ENCODE data around the gene TLL2. TPM values are rescaled to one million over a fixed set of nuclear protein-coding genes. Genes with fewer than 3 reads are reported as not detected.

TLL2 gene
- total RNA-seq, 1 donor from 2014 or later = 2.5 TPM

DNA sequence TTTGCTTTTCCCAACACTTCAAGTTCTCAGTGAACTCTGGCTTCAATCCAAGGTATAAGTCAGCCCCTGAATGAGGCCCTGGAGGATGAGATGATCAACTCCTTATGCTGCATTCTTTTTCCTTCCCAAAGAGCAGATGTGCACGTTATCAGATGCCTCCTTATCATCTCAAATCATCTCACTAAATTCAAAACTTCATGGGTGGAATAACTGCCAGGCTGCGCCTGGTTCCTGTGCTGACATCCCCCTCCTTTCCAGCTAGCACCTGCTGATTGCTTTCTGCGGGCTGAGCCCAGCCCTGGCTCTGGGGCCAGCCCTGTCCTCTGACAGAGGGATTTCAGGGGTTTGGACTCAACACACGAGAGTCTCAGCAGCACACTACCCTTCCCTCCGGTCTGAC lies 44.9 kb downstream of the TLL2 start:
- DNase-seq (ENCODE audit: extremely low read depth, low read depth, low spot score) = no peak

DNA sequence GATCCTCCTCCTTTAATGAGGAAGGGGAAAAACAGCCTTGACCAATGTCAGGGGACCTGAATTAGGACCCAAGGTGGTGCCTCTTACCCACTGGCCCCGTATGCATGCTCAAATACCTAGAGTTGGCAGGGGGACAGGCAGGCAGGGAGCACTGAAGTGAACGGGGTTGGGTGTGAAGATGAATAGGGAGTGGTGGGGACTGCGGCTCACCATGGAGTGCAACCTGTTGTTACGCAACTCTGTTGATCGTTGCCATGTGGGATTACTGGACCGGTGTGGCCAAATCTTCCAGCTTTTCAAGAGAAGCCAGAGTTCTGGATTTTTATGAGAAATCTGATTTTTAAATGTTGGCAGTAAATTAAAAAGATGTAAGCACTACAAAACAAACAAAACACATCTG lies 48.1 kb downstream of the TLL2 start:
- no peak for DNase-seq (ENCODE audit: extremely low read depth, low read depth, low spot score)

DNA sequence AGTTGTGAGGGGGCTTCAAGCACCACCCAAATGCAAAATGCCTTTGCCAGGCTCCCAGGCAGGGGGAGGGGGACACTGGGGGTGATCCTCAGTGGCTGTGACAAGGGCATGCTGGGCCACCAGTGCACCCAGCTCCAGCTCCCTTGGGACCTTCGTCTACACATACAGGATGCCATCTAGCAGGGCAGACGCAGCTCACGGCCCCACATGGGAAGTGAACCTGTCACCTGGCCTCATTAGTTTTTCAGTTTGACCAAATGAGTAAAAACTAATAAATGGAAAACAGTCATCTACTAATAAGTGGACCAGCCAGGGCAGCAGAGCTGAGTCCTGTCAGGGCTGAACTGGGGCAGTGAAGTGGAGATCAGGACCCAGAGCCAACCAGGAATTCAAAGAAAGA lies 50.2 kb downstream of the TLL2 start:
- DNase-seq (ENCODE audit: extremely low read depth, low read depth, low spot score) = no peak

GRCh38 chr10:96462606-96463151 lies 51.0 kb downstream of the TLL2 start:
- no peak for DNase-seq (ENCODE audit: extremely low read depth, low read depth, low spot score)

GRCh38 chr10:96460316-96460715 lies 53.4 kb downstream of the TLL2 start:
- DNase-seq (ENCODE audit: extremely low read depth, low read depth, low spot score) = no peak

GRCh38 chr10:96457341-96457740 lies 56.4 kb downstream of the TLL2 start:
- no peak for DNase-seq (ENCODE audit: extremely low read depth, low read depth, low spot score)

DNA sequence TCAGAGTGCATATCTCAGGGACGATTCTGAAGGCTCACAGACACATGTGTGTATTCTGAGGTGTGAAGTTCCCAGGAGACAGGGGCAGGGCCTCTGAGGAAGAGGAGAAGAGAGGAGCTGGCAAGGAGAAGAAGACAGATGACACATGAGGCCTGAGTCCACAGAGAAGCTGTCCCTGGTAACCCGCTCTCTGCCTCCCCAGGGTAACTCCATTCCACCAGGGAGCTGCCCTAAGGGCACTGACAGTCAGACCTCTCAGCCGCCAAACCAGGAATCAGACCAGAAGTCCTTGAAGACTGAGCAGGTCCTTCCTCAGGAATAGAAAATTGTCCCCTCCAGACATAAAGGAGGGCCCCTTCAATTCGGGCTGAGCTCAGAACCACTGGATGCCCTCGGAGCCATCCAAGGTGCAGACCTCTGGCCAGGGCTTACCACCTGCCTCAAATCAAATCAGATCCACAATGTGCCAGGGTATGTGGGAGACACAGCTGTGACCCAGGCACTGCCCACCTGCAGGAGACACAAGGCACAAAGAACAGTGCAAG lies 57.4 kb downstream of the TLL2 start:
- DNase-seq (ENCODE audit: extremely low read depth, low read depth, low spot score) = no peak

- no peak for DNase-seq (ENCODE audit: extremely low read depth, low read depth, low spot score)
These were observed 59.7 kb downstream of the TLL2 start for GRCh38 chr10:96453856-96454583.

GRCh38 chr10:96452494-96453153 lies 61.1 kb downstream of the TLL2 start:
- no peak for DNase-seq (ENCODE audit: extremely low read depth, low read depth, low spot score)

DNA sequence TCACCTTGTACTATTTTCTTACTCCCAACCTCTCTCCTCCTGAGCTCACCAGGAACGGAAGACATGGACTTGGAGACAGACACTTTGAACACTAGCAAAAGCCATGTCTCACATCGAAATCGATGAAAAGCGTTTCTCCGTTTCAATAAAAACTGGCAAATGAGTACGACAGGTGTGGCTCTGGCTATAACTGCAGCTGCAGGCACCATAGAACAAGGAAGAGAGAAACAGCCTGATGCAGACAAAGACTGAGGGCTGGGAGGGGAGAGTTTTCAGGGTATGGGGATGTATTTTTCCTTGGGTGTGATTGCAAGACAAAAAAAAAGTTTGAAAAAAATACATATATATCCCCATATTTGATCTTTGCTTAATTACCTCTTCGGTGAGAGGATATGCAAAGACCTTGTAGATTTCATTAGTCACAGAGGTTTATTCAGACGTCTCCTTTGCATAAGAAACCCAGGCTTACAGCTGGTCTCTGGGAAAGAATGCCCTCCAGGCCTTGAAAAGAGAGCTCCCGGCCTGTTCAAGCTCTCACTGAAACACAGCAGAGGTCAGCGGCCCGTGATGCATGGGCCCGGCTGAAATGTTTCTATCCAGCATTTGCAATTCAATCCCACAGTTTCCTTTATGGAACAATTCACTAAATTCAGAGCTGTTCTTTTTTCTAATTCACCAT lies 63.1 kb downstream of the TLL2 start:
- DNase-seq (ENCODE audit: extremely low read depth, low read depth, low spot score) = no peak

DNA sequence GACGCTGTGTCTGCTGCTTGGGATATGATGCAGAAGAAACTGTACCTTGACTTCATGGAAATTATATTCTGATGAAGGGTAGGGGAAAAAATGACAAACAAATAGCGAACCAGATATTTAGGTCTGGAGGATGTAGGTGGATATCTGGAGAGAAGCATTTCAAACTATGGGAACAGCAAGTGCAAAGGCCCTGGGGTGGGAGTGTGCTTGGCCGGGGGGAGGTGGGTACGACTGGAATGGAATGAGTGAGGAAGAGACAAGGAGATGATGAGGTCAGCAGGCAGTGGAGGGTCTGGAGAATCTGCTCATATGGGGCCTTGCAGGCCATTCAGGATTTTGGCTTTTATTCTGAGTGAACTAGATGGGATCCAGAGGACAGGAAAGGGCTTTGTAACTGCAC lies 65.2 kb downstream of the TLL2 start:
- no peak for DNase-seq (ENCODE audit: extremely low read depth, low read depth, low spot score)

- DNase-seq (ENCODE audit: extremely low read depth, low read depth, low spot score) = no peak
These were observed 65.7 kb downstream of the TLL2 start for GRCh38 chr10:96448021-96448457.

- DNase-seq (ENCODE audit: extremely low read depth, low read depth, low spot score) = no peak
These were observed 66.6 kb downstream of the TLL2 start for GRCh38 chr10:96446966-96447596.

GRCh38 chr10:96441987-96442643 lies 71.6 kb downstream of the TLL2 start:
- no peak for DNase-seq (ENCODE audit: extremely low read depth, low read depth, low spot score)

GRCh38 chr10:96441322-96441885 lies 72.3 kb downstream of the TLL2 start:
- no peak for DNase-seq (ENCODE audit: extremely low read depth, low read depth, low spot score)

GRCh38 chr10:96440361-96441292 lies 73.1 kb downstream of the TLL2 start:
- no peak for DNase-seq (ENCODE audit: extremely low read depth, low read depth, low spot score)

DNA sequence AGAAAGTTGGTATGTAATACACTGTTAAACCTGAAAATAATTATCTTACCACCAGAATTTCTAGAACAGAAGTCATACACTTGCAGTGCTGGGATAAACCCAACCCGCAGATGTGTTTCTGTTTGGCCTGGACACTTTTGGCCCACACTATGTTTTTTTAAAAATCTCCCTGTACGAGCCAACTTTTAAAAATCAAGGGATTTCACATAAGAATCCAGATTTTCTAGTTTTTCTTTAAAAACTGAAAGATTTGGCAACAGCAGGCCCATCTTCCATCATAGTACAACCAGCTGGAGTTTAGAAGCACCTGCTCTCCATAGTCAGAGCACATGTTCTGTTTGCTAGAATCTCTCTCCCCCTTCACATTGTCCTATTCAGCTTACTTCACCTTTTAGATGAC lies 74.0 kb downstream of the TLL2 start:
- no peak for DNase-seq (ENCODE audit: extremely low read depth, low read depth, low spot score)

DNA sequence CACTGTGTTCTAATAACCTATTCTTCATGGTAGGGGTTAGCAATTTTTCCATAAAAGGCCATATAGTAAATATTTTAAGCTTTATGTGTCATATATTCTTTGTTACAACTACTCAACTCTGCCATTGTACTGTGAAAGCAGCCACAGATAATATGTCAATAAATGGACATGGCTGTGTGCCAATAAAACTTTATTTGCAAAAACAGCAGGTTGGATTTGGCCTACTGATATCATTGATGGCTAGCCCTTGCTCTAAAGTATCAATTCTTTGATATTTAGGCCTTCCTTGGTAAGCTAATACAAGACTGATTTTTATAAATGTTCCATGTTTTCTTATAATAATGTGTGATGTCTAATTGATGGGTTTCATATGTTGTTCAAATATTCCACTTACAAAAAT lies 77.7 kb downstream of the TLL2 start:
- no peak for DNase-seq (ENCODE audit: extremely low read depth, low read depth, low spot score)

All from glomerular endothelial cell (primary cell).